Esophagus squamous epithelium (tissue), 4 donors: ENCODE results near the gene KRT6B.

ENCODE experiments used
- POLR2A ChIP-seq, 4 donors: fragments of 450-650 bp; IDR thresholded peaks; one replicate each; pipeline ENCODE4 v1.6.1; 2017; ENCODE audit warnings: antibody characterized with exemption in 4 of 4, mild to moderate bottlenecking in 4 of 4, moderate library complexity in 3 of 4
- TF ChIP-seq, protein P1 (sequence below), 6 experiments: fragments of 450-650 bp in 4 of 6; fragments of 200-600 bp in 2 of 6; sonication (generic) in 2 of 6; IDR thresholded peaks; one replicate each; pipeline ENCODE4 v1.5.1; 2016 to 2019; ENCODE audit warnings: antibody characterized with exemption in 6 of 6, mild to moderate bottlenecking in 4 of 6, moderate library complexity in 4 of 6

DNA sequence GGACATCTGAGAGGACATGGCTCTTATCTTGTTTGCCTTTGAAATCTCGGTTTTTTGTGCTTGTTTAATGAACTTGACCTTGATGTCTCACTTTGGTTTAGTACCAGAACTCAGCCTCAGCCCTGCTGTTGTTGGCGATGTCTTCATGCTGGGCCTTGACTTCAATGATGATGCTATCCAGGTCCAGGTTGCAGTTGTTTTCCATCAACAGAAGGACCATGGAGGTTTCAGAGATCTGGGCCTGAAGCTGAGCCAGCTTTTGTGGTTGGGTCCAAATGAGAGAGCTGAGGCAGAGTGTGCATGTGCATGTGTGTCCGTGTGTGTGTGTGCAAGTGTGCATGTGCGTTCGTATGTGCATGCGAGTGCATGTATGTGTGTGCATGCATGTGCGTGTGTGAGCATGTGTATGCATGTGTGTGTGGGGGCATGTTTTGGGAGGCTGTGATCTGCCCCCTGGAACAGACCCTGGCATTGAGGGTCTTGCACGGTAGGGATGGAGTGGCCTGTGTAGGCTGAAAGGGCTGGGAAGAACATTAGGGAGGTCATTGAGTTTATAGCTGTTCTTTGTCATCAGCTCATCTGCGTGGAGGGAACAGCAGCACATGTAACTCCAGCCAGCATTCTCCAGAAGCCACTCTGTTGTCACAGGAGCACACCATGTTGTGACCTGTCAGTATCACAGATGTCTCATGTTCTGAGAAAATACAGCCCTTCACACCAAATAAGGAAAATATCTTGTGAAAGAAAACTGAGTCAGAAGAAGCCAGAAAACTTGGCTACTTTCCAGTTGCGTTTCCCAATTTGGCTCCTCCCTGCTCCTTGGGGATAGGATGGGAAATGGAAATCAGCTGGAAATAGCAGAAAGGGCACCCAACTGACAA is 35.8 kb downstream of the KRT6B start:
- TF ChIP-seq, protein P1, sequence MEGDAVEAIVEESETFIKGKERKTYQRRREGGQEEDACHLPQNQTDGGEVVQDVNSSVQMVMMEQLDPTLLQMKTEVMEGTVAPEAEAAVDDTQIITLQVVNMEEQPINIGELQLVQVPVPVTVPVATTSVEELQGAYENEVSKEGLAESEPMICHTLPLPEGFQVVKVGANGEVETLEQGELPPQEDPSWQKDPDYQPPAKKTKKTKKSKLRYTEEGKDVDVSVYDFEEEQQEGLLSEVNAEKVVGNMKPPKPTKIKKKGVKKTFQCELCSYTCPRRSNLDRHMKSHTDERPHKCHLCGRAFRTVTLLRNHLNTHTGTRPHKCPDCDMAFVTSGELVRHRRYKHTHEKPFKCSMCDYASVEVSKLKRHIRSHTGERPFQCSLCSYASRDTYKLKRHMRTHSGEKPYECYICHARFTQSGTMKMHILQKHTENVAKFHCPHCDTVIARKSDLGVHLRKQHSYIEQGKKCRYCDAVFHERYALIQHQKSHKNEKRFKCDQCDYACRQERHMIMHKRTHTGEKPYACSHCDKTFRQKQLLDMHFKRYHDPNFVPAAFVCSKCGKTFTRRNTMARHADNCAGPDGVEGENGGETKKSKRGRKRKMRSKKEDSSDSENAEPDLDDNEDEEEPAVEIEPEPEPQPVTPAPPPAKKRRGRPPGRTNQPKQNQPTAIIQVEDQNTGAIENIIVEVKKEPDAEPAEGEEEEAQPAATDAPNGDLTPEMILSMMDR (IDR thresholded peaks at IDR 0.05): no peak
- TF ChIP-seq POLR2A (IDR thresholded peaks at IDR 0.05): no peak
